Activated T-helper 17 cell treated with anti-CD3 and anti-CD28 coated beads, Interleukin-2, amount 50 U/mL, for 72 hours (primary cell): ENCODE data around the gene MYO10. TPM values are rescaled to one million over a fixed set of nuclear protein-coding genes. Genes with fewer than 3 reads are reported as not detected.
"Not testable (repeated sequence)": the region's sequence is repeated elsewhere in the genome, so short reads cannot be mapped to it uniquely, and the experiment has no call there.

ENCODE experiments used
- ATAC-seq: fragments of 150-1000 bp; cut with Tn5 transposase; replicated peaks from 2 replicates; pipeline ENCODE4 v1.10.0; 2021; ENCODE audit warnings: mild to moderate bottlenecking, moderate library complexity
- H3K27ac Mint-ChIP-seq: one replicate; pipeline ENCODE4 v1.8.0; 2022; ENCODE audit warnings: mixed read lengths
- H3K27me3 Mint-ChIP-seq: one replicate; pipeline ENCODE4 v1.8.0; 2022; ENCODE audit warnings: mixed read lengths
- H3K36me3 Mint-ChIP-seq: one replicate; pipeline ENCODE4 v1.8.0; 2022; ENCODE audit warnings: low read depth, mild to moderate bottlenecking, mixed read lengths
- H3K4me1 Mint-ChIP-seq: one replicate; pipeline ENCODE4 v1.8.0; 2022; ENCODE audit warnings: mixed read lengths
- H3K4me3 Mint-ChIP-seq: one replicate; pipeline ENCODE4 v1.8.0; 2022; ENCODE audit warnings: mild to moderate bottlenecking, mixed read lengths
- H3K9me3 Mint-ChIP-seq: one replicate; pipeline ENCODE4 v1.8.0; 2022; ENCODE audit warnings: mixed read lengths
- total RNA-seq, 2 donors: library from RNA; stranded (reverse); gene quantifications; one replicate each; pipeline ENCODE4 v1.2.3, GENCODE V29; 2022

MYO10 gene
- total RNA-seq, 2 donors from 2014 or later: 0.34 to 0.80 TPM

DNA sequence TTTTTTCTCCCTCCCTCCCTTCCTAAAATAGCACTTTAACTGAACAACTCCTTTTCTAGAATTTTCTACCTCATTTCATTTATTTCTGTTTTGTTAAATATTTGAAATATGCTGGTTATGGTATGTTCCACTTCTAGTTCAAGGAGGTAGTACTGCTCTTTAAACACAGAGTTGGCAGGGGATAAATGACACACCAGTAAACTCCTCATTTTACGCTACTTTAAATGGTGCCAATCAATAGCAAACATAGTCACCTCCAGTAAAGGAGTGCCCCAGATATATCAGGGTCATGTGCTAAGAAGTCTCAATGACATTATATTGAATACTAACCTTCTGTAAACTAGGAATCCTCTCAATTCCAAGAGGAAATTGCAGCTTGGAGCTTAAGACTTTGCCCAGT, 56.9 kb downstream of the MYO10 start:
- Mint-ChIP-seq H3K27me3 (no peaks in the 10 kb centered on the region), H3K4me1 (no peaks in the 10 kb centered on the region), H3K4me3 (no peak overlapping the region), H3K9me3 (peaks cover 5% of the 10 kb centered on the region), H3K27ac (no peak overlapping the region), H3K36me3 (no peaks in the 10 kb centered on the region)
- ATAC-seq: no peak

DNA sequence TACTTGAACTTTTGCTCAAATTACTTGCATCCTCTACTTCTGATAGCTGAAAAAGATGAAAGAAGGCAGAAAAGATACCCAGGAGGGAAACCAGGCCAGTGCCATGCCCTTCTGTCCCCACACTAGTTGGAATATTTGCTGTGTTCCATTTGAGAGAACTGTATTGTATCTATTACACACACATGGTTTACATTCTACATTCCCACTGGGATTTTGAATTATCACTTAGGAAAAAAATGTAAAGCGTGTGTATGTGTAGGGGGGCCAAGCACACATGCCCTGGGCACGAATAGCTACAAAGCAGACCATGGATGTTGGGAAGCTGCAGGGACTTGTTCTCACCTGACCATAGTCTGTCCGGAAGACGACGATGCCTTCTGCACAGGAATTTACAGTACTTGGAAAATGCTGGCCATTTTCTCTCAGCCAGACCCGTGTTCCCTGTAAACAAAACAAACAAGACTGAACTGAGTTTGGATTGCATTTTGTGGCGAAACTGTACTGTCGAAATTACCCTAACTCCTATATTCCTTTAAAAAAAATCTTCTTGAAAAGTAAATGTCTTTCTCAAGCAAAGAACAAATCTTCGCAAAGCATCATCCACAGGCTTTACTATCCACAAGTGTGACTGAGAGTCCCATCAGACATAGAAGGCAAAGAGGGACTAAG, 58.7 kb downstream of the MYO10 start:
- ATAC-seq: no peak
- Mint-ChIP-seq H3K4me3 (no peak overlapping the region), H3K4me1 (no peaks in the 10 kb centered on the region), H3K27ac (no peak overlapping the region), H3K9me3 (peaks cover 5% of the 10 kb centered on the region), H3K27me3 (no peaks in the 10 kb centered on the region), H3K36me3 (no peaks in the 10 kb centered on the region)

DNA sequence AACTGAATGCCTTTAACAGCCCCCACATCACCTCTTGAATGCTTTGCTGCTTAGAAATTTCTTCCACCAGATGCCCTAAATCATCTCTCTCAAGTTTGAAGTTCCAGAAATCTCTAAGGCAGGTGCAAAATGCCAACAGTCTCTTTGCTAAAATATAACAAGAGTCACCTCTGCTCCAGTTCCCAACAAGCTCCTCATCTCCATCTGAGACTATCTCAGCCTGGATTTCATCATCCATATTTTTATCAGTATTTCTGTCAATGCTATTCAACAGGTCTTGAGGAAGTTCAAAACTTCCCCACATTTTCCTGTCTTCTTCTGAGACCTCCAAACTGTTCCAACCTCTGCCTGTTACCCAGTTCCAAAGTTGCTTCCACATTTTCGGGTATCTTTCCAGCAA, 61.7 kb downstream of the MYO10 start:
- H3K4me3 Mint-ChIP-seq, H3K27me3 Mint-ChIP-seq, H3K27ac Mint-ChIP-seq, H3K4me1 Mint-ChIP-seq, H3K36me3 Mint-ChIP-seq, H3K9me3 Mint-ChIP-seq, ATAC-seq: not testable (repeated sequence)

DNA sequence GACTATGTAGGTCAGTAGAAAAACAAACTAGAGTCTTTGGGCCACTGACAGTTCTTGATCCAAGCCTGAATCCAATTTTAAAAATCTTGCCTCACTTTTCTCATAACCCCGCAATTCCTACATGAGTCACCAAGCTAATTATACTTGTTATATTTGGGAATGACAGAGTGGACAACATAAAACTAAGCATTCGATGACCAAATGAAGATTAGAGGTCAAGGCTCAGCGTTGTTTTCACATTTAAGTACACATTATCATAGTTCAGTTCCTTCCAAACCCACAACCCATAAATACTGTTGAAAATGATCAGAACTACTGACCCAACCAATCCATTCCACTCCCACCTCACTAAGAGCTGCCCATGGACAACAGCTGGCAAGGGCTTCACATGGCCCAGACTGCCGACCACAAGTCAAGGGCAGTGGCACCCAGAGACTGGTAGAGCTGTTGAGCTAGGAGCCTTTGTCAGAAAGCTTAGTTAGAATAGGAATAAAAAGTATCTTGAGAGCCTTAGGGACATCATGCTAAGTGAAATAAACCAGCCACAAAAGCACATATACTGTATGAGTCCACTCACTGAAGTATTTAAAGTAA, 64.2 kb downstream of the MYO10 start:
- H3K27ac Mint-ChIP-seq: no peak overlapping the region
- no peaks in the 10 kb centered on the region for H3K36me3 Mint-ChIP-seq
- H3K4me1 Mint-ChIP-seq: no peaks in the 10 kb centered on the region
- H3K27me3 Mint-ChIP-seq: no peaks in the 10 kb centered on the region
- ATAC-seq: no peak
- peaks cover 5% of the 10 kb centered on the region for H3K9me3 Mint-ChIP-seq
- H3K4me3 Mint-ChIP-seq: no peak overlapping the region

DNA sequence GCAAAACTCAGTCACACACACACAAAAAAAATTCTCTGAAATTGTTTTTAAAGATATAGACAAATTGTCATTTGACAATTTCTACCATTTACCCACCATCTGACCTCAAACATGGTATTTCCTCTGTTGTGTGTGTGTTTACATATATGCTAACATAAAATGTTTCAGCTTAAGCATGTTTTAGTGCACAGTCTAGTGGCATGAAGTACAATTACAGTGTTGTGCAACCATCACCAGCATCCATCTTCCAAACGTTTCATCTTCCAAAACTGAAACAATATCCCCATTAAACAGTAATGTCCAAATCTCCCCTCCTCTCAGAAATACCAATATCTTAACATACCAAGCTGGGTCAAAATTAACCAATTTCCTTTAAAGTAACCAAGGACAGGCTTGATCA, 65.2 kb downstream of the MYO10 start:
- Mint-ChIP-seq H3K4me3 (no peak overlapping the region), H3K36me3 (no peaks in the 10 kb centered on the region), H3K27me3 (no peaks in the 10 kb centered on the region), H3K27ac (no peak overlapping the region), H3K9me3 (peaks cover 5% of the 10 kb centered on the region), H3K4me1 (no peaks in the 10 kb centered on the region)
- ATAC-seq: no peak

DNA sequence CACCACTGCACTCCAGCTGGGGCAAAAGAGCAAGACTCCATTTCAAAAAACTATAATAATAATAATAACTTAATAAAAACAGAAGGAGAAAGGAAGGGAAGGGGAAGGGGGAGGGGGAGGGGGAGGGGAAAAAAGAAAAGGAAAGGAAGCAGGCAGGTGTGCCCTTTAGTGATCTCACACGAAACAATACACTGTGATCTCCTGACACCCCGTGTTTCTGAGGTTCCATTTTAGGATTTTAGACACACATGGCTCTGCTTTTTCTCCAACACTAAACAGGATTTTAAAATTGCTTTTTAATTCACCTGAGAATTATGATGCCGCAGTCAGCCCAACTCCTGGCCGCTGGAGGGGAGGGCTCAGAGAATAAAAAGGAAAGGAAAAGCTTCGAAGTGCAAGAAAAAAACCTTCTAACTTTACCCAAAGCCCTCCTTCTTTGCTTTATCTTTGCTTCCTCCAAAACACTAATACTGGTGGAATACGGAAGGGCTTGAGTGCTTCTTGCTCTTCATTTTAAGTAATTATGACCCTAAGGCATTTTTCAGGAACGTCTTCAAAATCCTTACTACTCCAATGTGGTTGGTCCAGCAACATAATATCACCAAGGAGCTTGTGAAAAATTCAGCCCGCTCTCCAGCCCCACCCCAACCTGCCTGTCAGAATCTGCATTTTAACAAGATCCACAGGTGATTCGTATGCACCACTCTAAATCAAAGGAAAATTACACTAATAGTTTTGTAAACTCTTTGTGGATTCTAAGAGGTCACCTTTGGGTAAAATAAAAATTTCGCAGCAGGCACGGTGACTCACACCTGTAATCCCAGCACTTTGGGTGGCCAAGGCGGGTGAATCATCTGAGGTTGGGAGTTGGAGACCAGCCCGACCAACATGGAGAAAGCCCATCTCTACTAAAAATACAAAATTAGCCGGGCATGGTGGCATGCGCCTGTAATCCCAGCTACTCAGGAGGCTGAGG, 66.0 kb downstream of the MYO10 start:
- Mint-ChIP-seq H3K27ac (no peak overlapping the region), H3K9me3 (peaks cover 5% of the 10 kb centered on the region), H3K4me3 (no peak overlapping the region), H3K36me3 (no peaks in the 10 kb centered on the region), H3K4me1 (no peaks in the 10 kb centered on the region), H3K27me3 (no peaks in the 10 kb centered on the region)
- ATAC-seq: no peak

DNA sequence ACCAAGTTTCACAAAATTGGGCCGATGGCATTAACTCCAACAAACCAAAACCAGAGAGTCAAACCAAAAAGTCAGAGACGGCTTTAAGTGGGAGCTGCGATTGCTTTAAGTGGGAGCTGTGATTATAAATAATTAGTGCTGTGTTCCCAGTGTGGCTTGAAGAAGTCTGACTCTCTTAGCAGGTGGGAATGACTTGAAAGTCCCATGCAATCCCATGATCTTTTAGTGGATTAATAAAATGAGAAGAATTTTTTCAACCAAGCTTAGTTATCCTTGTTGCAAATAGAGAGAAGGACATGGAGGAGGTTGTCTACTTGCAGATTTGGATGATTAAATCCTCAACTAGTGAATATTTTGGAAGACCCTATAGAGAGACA, 68.5 kb downstream of the MYO10 start:
- H3K4me3 Mint-ChIP-seq: no peak overlapping the region
- peaks cover 3% of the 10 kb centered on the region for H3K27me3 Mint-ChIP-seq
- no peak overlapping the region for H3K27ac Mint-ChIP-seq
- no peaks in the 10 kb centered on the region for H3K9me3 Mint-ChIP-seq
- H3K36me3 Mint-ChIP-seq: no peaks in the 10 kb centered on the region
- ATAC-seq: no peak
- no peaks in the 10 kb centered on the region for H3K4me1 Mint-ChIP-seq

DNA sequence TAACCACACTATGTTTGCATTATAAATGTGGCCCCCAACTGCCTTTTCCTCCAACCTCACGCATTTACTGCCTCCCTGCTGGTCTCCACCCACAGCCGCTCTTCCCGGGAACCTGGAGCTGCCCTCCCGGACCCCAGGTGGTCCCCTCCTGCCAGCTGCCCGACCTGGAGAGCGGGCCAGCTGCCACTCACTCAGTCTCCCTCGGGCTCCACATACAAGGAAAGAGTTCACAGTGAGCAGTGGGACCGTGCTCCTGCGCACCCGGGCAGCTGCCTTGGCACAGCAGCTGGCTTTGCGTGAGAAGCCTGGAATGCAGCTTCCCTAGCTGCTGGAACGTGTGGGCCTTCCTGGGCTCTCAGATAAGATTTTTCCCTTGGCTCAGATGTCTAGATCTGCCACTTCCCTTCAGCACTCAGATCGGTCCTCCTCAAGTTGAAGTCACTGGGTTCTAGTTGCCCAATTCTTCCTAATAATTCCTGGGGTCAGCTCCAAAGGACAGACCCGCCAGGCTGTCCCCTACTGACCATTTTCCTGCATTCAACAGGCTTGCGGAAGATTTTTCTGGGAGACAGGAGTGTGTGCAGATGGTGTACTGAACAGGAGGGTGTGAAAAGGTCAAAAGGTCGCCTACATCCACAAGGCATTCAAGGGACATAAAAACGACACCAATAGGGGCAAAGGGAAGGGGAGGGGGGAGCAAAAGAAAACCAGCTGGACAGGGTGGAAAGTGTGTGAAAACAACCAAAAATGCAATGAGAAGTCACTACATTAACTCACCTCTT, 69.1 kb downstream of the MYO10 start:
- no peaks in the 10 kb centered on the region for H3K9me3 Mint-ChIP-seq
- no peak overlapping the region for H3K27ac Mint-ChIP-seq
- H3K36me3 Mint-ChIP-seq: no peaks in the 10 kb centered on the region
- H3K27me3 Mint-ChIP-seq: peaks cover 3% of the 10 kb centered on the region
- ATAC-seq: no peak
- H3K4me3 Mint-ChIP-seq: no peak overlapping the region
- H3K4me1 Mint-ChIP-seq: no peaks in the 10 kb centered on the region

DNA sequence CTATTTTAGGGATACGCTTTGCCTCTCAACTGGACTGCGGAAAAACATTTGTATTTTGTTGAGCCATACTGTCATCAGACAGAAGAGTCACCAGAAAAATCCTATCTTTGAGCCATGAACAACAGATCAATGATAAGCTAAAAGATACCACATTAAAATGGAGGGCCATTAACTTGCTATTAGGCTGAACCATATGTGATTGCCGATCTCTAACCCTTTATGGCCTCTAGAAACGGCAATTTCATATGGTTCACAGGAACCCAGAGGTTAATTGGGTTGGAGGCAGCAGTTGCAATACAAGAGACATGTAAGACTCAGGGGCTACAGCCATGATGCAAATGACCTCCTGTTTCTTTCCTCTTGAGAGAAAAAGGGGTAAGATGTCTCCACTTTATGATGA, 69.8 kb downstream of the MYO10 start:
- no peaks in the 10 kb centered on the region for H3K36me3 Mint-ChIP-seq
- H3K27me3 Mint-ChIP-seq: peaks cover 3% of the 10 kb centered on the region
- no peaks in the 10 kb centered on the region for H3K4me1 Mint-ChIP-seq
- no peak overlapping the region for H3K4me3 Mint-ChIP-seq
- ATAC-seq: no peak
- no peak overlapping the region for H3K27ac Mint-ChIP-seq
- no peaks in the 10 kb centered on the region for H3K9me3 Mint-ChIP-seq

DNA sequence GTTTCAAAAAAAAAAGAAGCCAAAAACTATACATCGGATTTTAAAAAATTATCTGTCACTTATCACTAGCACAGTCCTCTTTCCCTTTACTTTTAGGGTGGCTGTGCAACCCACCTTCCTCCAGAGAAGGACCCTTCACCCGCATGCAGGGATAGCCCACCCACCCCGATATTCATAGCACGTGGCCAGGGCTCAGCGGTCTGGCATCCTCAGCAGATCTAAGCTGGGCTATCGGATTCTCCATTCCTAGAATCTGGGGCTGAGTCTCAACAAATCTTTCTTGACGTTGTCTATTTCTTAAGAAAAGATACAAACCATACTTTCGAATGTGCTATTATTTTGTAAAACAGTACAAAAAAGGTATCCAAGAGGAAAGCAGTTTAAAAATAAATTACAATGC, 70.9 kb downstream of the MYO10 start:
- Mint-ChIP-seq H3K36me3 (no peaks in the 10 kb centered on the region), H3K4me1 (no peaks in the 10 kb centered on the region), H3K27ac (no peak overlapping the region), H3K27me3 (peaks cover 5% of the 10 kb centered on the region), H3K9me3 (peaks cover 4% of the 10 kb centered on the region), H3K4me3 (no peak overlapping the region)
- ATAC-seq: no peak

DNA sequence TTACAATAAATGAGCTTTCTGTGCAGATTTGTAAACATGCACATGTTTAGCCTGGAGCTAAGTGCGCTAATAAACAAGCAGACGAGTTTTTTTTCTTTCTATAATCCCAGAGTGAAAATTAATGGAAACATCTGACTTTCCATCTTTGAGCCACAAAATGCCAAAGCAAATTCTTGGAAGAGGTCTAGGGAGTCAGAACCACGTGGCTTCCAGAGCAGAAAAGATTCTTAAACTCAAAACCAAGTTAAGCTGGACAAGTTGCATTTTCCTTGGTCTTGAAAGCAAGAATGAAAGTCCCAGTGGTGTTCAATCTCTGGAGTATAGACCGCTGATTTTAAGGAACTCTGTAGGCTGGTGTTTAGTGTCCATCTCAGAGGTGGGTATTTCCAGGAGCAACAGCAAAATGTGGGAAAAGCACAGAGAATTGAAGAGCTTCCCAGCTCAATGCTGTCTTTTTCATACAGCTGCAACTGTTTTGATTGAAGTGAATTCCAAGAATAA, 71.4 kb downstream of the MYO10 start:
- H3K4me1 Mint-ChIP-seq: no peaks in the 10 kb centered on the region

DNA sequence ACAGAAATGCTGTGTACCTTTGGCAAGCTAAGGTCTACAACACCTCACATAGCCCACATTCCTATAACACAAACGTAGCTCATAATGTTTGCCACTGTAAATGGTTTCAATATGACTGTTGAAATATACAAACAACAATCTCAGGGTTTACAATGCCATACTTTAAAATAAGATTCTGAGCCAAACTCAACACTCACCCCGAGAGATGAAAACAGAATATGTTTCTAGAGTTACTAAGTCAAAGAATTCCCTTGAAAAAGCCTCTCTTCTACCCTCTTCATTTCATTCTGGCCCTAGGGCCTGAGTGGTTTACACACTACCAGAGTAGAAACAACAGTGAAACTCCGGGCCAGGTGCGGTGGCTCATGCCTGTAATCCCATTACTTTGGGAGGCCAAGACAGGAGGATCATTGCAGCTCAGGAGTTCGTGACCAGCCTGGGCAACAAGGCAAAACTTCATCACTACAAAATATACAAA, 72.6 kb downstream of the MYO10 start:
- Mint-ChIP-seq H3K4me1 (no peaks in the 10 kb centered on the region), H3K27ac (no peak overlapping the region), H3K36me3 (no peaks in the 10 kb centered on the region), H3K9me3 (peaks cover 4% of the 10 kb centered on the region), H3K27me3 (peaks cover 5% of the 10 kb centered on the region), H3K4me3 (no peak overlapping the region)
- no peak for ATAC-seq

More for the DNA sequence above, 71.4 kb downstream of the MYO10 start:
- H3K9me3 Mint-ChIP-seq: peaks cover 4% of the 10 kb centered on the region
- no peaks in the 10 kb centered on the region for H3K36me3 Mint-ChIP-seq
- H3K27me3 Mint-ChIP-seq: peaks cover 5% of the 10 kb centered on the region
- ATAC-seq: no peak
- no peak overlapping the region for H3K4me3 Mint-ChIP-seq
- H3K27ac Mint-ChIP-seq: no peak overlapping the region

DNA sequence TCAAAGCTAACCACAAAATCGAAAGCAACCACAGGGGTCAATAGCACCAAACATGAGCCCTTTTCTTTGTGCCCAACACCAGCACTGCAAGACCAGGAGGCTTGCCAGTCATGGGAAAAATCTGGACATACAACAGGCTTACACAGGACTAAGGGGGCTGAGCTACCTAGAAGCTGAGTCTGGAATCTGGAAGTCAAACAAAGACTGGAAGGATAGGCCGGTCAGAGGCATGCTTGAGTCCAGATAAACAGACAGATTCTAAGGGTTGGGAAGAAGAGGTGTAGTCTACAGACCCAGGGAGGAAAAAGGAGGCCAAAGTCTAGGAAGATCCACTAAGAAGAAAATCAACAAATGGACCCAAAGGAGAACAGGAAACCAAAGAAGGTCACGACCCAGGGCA, 73.3 kb downstream of the MYO10 start:
- H3K4me1 Mint-ChIP-seq: no peaks in the 10 kb centered on the region
- ATAC-seq: no peak
- no peak overlapping the region for H3K4me3 Mint-ChIP-seq
- peaks cover 4% of the 10 kb centered on the region for H3K9me3 Mint-ChIP-seq
- peaks cover 5% of the 10 kb centered on the region for H3K27me3 Mint-ChIP-seq
- no peak overlapping the region for H3K27ac Mint-ChIP-seq
- no peaks in the 10 kb centered on the region for H3K36me3 Mint-ChIP-seq

DNA sequence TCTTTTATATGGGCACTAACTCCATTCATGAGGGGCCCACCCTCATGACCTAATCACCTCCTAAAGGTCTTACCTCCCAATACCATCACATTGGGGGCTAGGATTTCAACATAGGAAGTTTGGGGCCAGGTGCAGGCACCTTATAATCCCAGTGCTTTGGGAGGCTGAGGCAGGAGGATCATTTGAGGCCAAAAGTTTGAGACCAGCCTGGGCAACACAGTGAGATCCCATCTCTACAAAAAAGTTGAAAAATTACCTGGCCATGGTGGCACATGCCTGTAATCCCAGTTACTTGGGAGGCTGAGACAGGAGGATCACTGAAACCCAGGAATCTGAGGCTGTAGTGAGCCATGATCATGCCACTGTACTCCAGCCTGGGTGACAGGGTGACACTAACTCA, 76.7 kb downstream of the MYO10 start:
- H3K36me3 Mint-ChIP-seq: no peaks in the 10 kb centered on the region

More for the DNA sequence above, 76.7 kb downstream of the MYO10 start:
- peaks cover 4% of the 10 kb centered on the region for H3K9me3 Mint-ChIP-seq
- no peaks in the 10 kb centered on the region for H3K4me1 Mint-ChIP-seq
- ATAC-seq: no peak
- no peak overlapping the region for H3K27ac Mint-ChIP-seq
- peaks cover 8% of the 10 kb centered on the region for H3K27me3 Mint-ChIP-seq
- H3K4me3 Mint-ChIP-seq: no peak overlapping the region
